Measurements from ENCODE around the gene NOP56.

DNA sequence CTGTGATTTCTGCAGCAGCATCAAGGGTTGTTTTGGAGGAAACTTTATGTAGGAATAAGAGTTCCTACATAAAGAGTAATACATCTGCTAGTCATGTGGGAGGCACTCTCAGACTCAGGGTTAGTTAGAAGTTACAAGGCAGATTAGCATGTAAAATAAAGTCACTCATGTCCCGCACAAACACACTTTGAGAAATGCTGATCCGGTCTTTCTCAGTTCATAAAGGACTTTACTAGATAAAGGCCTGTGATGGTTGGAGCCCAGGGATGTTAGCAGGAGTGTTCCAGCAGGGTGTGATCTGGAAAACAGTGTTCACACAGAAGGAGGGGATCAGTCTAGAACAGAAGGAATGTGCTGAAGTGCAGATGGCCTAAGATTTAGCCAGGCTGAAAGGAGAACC lies 33.1 kb upstream of the NOP56 start:
- TF ChIP-seq, protein P1, sequence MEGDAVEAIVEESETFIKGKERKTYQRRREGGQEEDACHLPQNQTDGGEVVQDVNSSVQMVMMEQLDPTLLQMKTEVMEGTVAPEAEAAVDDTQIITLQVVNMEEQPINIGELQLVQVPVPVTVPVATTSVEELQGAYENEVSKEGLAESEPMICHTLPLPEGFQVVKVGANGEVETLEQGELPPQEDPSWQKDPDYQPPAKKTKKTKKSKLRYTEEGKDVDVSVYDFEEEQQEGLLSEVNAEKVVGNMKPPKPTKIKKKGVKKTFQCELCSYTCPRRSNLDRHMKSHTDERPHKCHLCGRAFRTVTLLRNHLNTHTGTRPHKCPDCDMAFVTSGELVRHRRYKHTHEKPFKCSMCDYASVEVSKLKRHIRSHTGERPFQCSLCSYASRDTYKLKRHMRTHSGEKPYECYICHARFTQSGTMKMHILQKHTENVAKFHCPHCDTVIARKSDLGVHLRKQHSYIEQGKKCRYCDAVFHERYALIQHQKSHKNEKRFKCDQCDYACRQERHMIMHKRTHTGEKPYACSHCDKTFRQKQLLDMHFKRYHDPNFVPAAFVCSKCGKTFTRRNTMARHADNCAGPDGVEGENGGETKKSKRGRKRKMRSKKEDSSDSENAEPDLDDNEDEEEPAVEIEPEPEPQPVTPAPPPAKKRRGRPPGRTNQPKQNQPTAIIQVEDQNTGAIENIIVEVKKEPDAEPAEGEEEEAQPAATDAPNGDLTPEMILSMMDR (IDR thresholded peaks at IDR 0.05; ENCODE audit: extremely low read depth in 1 of 2, insufficient read depth in 1 of 2, low read depth in 1 of 2, low read length in 2 of 2), result no peak
- TF ChIP-seq EZH2 (IDR thresholded peaks at IDR 0.05; ENCODE audit: borderline replicate concordance, low read depth, low read length, severe bottlenecking) (no peak), MYC (IDR thresholded peaks at IDR 0.05; ENCODE audit: low read depth, low read length) (no peak), GATA2 (IDR thresholded peaks at IDR 0.05; ENCODE audit: insufficient read depth, insufficient read length, low read depth, low read length) (no peak)

All from endothelial cell of umbilical vein (primary cell).